Mesothelial cell of epicardium (in vitro differentiated cells): ENCODE data around the gene POLE. TPM values are rescaled to one million over a fixed set of nuclear protein-coding genes. Genes with fewer than 3 reads are reported as not detected.

Experiments used
- DNase-seq, 2 experiments: peaks; one replicate each; pipeline ENCODE4 v3.0.0; 2021; ENCODE audit warnings: low spot score in 2 of 2; ENCODE audit not compliant: unreplicated experiment in 2 of 2
- H3K27ac Mint-ChIP-seq: 2 replicates; pipeline ENCODE4 v1.8.0; 2021; ENCODE audit warnings: mixed read lengths
- H3K27me3 Mint-ChIP-seq: 2 replicates; pipeline ENCODE4 v1.8.0; 2021; ENCODE audit warnings: low read depth, mixed read lengths
- H3K36me3 Mint-ChIP-seq: 2 replicates; pipeline ENCODE4 v1.8.0; 2021; ENCODE audit warnings: mixed read lengths
- H3K4me1 Mint-ChIP-seq: 2 replicates; pipeline ENCODE4 v1.8.0; 2021; ENCODE audit warnings: mixed read lengths
- H3K4me3 Mint-ChIP-seq: 2 replicates; pipeline ENCODE4 v1.8.0; 2021; ENCODE audit warnings: mild to moderate bottlenecking, moderate library complexity, mixed read lengths
- H3K9me3 Mint-ChIP-seq: 2 replicates; pipeline ENCODE4 v1.8.0; 2021; ENCODE audit warnings: mixed read lengths
- CTCF ChIP-seq: fragments of 200-600 bp; sonication (generic); IDR thresholded peaks from one replicate; pipeline ENCODE4 v1.5.0; 2021; ENCODE audit warnings: antibody characterized with exemption; ENCODE audit not compliant: unreplicated experiment
- total RNA-seq: library from RNA; stranded (reverse); gene quantifications from 3 replicates; pipeline ENCODE4 v1.2.1, GENCODE V29; 2021

The POLE gene
- total RNA-seq, 1 donor from 2014 or later = 124 TPM

GRCh38 chr12:132617822-132618682, 69.1 kb downstream of the POLE start:
- no peak for TF ChIP-seq CTCF
- no peak overlapping the region for H3K27ac Mint-ChIP-seq
- peaks cover 19% of the 10 kb centered on the region for H3K4me1 Mint-ChIP-seq
- H3K27me3 Mint-ChIP-seq = peaks cover 48% of the 10 kb centered on the region
- H3K9me3 Mint-ChIP-seq = peaks cover 3% of the 10 kb centered on the region
- peak overlapping the region; percentile 59 for H3K4me3 Mint-ChIP-seq
- no peaks in the 10 kb centered on the region for H3K36me3 Mint-ChIP-seq
- DNase-seq = peak in 1 of 2 experiments; percentile 50

GRCh38 chr12:132617135-132617701, 69.9 kb downstream of the POLE start:
- H3K27me3 Mint-ChIP-seq = peaks cover 49% of the 10 kb centered on the region
- H3K27ac Mint-ChIP-seq = no peak overlapping the region

GRCh38 chr12:132615579-132616038, 71.5 kb downstream of the POLE start:
- TF ChIP-seq CTCF = no peak
- H3K27me3 Mint-ChIP-seq = peaks cover 53% of the 10 kb centered on the region
- H3K9me3 Mint-ChIP-seq = peaks cover 3% of the 10 kb centered on the region
- no peaks in the 10 kb centered on the region for H3K36me3 Mint-ChIP-seq
- H3K4me1 Mint-ChIP-seq = peaks cover 6% of the 10 kb centered on the region
- H3K4me3 Mint-ChIP-seq = no peak overlapping the region
- no peak overlapping the region for H3K27ac Mint-ChIP-seq
- DNase-seq = no peak

More at GRCh38 chr12:132617135-132617701, 69.9 kb downstream of the POLE start:
- Mint-ChIP-seq H3K36me3 (no peaks in the 10 kb centered on the region), H3K4me3 (peak overlapping the region; percentile 57), H3K9me3 (peaks cover 3% of the 10 kb centered on the region), H3K4me1 (peaks cover 10% of the 10 kb centered on the region)
- no peak for DNase-seq
- TF ChIP-seq CTCF = no peak

GRCh38 chr12:132614861-132615578, 72.1 kb downstream of the POLE start:
- H3K4me3 Mint-ChIP-seq = no peak overlapping the region
- H3K4me1 Mint-ChIP-seq = peaks cover 6% of the 10 kb centered on the region
- peak; percentile 84 for TF ChIP-seq CTCF
- H3K27me3 Mint-ChIP-seq = peaks cover 55% of the 10 kb centered on the region
- peaks cover 3% of the 10 kb centered on the region for H3K9me3 Mint-ChIP-seq
- H3K27ac Mint-ChIP-seq = no peak overlapping the region
- H3K36me3 Mint-ChIP-seq = no peaks in the 10 kb centered on the region
- DNase-seq = peak in 1 of 2 experiments; percentile 74

GRCh38 chr12:132614029-132614428, 73.1 kb downstream of the POLE start:
- Mint-ChIP-seq H3K9me3 (peaks cover 3% of the 10 kb centered on the region), H3K27ac (no peak overlapping the region), H3K27me3 (peaks cover 61% of the 10 kb centered on the region), H3K4me3 (no peak overlapping the region), H3K36me3 (no peaks in the 10 kb centered on the region), H3K4me1 (peaks cover 6% of the 10 kb centered on the region)
- TF ChIP-seq CTCF = no peak
- no peak for DNase-seq
